ENCODE results near the gene OTOS.

Gene OTOS

GRCh38 chr2:240135706-240136012, 4.8 kb downstream of the OTOS start:
- no peak for DNase-seq

GRCh38 chr2:240134956-240135520, 5.4 kb downstream of the OTOS start:
- no peak for DNase-seq

GRCh38 chr2:240134466-240134865, 6.0 kb downstream of the OTOS start:
- no peak for DNase-seq

- DNase-seq: no peak
Observed at GRCh38 chr2:240133401-240133800, 7.1 kb downstream of the OTOS start.

GRCh38 chr2:240132651-240132980, 7.8 kb downstream of the OTOS start:
- no peak for DNase-seq

GRCh38 chr2:240131941-240132650, 8.4 kb downstream of the OTOS start:
- no peak for DNase-seq

GRCh38 chr2:240131296-240131695, 9.2 kb downstream of the OTOS start:
- DNase-seq: no peak

- DNase-seq: no peak
Observed at GRCh38 chr2:240130393-240131195, 9.9 kb downstream of the OTOS start.

GRCh38 chr2:240129731-240130392, 10.6 kb downstream of the OTOS start:
- DNase-seq: no peak

- DNase-seq: no peak
Observed at GRCh38 chr2:240129311-240129710, 11.1 kb downstream of the OTOS start.

- no peak for DNase-seq
Observed at GRCh38 chr2:240128608-240129145, 11.8 kb downstream of the OTOS start.

GRCh38 chr2:240127911-240128607, 12.4 kb downstream of the OTOS start:
- no peak for DNase-seq

GRCh38 chr2:240127191-240127750, 13.2 kb downstream of the OTOS start:
- no peak for DNase-seq

- no peak for DNase-seq
Observed at GRCh38 chr2:240126731-240127130, 13.7 kb downstream of the OTOS start.

GRCh38 chr2:240125742-240126141, 14.7 kb downstream of the OTOS start:
- no peak for DNase-seq

- no peak for DNase-seq
Observed at GRCh38 chr2:240124651-240125030, 15.8 kb downstream of the OTOS start.

GRCh38 chr2:240123821-240124650, 16.4 kb downstream of the OTOS start:
- DNase-seq: no peak

GRCh38 chr2:240121675-240122074, 18.8 kb downstream of the OTOS start:
- DNase-seq: no peak

- DNase-seq: no peak
Observed at GRCh38 chr2:240121190-240121589, 19.3 kb downstream of the OTOS start.

- DNase-seq: no peak
Observed at GRCh38 chr2:240114233-240114632, 26.2 kb downstream of the OTOS start.

GRCh38 chr2:240112914-240113690, 27.4 kb downstream of the OTOS start:
- no peak for DNase-seq

Measured in fibroblast of skin of right biceps (primary cell).